ENCODE measurements around the gene GRIK1. TPM values are rescaled to one million over a fixed set of nuclear protein-coding genes. Genes with fewer than 3 reads are reported as not detected.

The GRIK1 gene
- total and polyA plus RNA-seq, 2 donors (not counting 1 experiment from before 2014, with no cell fraction given), result not detected

- Mint-ChIP-seq H3K4me3 (no peak overlapping the region), H3K27ac (no peak overlapping the region), H3K4me1 (peaks cover 4% of the 10 kb centered on the region), H3K9me3 (ENCODE audit: insufficient read depth) (no peaks in the 10 kb centered on the region), H3K27me3 (no peaks in the 10 kb centered on the region)
- intact Hi-C loops (cut with micrococcal nuclease), result no loop called here
- H3K27ac ChIP-seq (ENCODE audit: low read length in 2 of 2), result no peak overlapping the region
- H3K4me3 ChIP-seq (ENCODE audit: control extremely low read depth in 1 of 5, extremely low read depth in 1 of 5, insufficient read depth in 1 of 5, low read depth in 2 of 5, low read length in 4 of 5), result no peak overlapping the region
- H3K27me3 ChIP-seq (replicated peaks in 1 of 4; ENCODE audit: control extremely low read depth in 1 of 4, control insufficient read depth in 3 of 4, insufficient read depth in 4 of 4, low read length in 3 of 4), result no peaks in the 10 kb centered on the region
- no peak overlapping the region for H3K4me2 ChIP-seq (replicated peaks; ENCODE audit: low read depth, low read length, poor library complexity, severe bottlenecking)
- H3K9me3 ChIP-seq (ENCODE audit: control extremely low read depth in 1 of 3, control insufficient read depth in 2 of 3, insufficient read depth in 1 of 3, low read length in 2 of 3), result no peaks in the 10 kb centered on the region
- TF ChIP-seq CTCF (IDR thresholded peaks at IDR 0.05) (no peak), EZH2 (IDR thresholded peaks at IDR 0.05; ENCODE audit: borderline replicate concordance, insufficient read depth, low read depth, low read length, poor library complexity, severe bottlenecking) (no peak)
- WGBS (ENCODE audit: insufficient coverage), result no CpG with 5 or more reads among the region's 1 CpG
- H2AFZ ChIP-seq (ENCODE audit: insufficient read depth, low read depth, low read length, poor library complexity, severe bottlenecking), result no peak overlapping the region
- H4K20me1 ChIP-seq (ENCODE audit: control insufficient read depth, insufficient read depth, low read length, poor library complexity, severe bottlenecking), result no peaks in the 10 kb centered on the region
- DNase-seq (no peak), ATAC-seq (ENCODE audit: low read depth) (no peak)
- no peaks in the 10 kb centered on the region for H3K79me2 ChIP-seq (ENCODE audit: control insufficient read depth, insufficient read depth, low read length)
- no peak overlapping the region for H3K9ac ChIP-seq (ENCODE audit: low read length)
- no peaks in the 10 kb centered on the region for H3K36me3 ChIP-seq (replicated peaks in 1 of 2; ENCODE audit: control extremely low read depth in 1 of 2, control insufficient read depth in 1 of 2, extremely low read depth in 1 of 2, insufficient read depth in 2 of 2, low read length in 1 of 2)
- POLR2A ChIA-PET, result no interaction called here
- no peaks in the 10 kb centered on the region for H3K4me1 ChIP-seq (ENCODE audit: control insufficient read depth in 2 of 2, insufficient read depth in 2 of 2, low read length in 2 of 2)
- CTCF ChIA-PET, result no interaction called here
Observed at GRCh38 chr21:29658934-29659203, 280.9 kb downstream of the GRIK1 start.

GRCh38 chr21:29658177-29658933, 281.4 kb downstream of the GRIK1 start:
- 96% methylated on average over 5 of the region's 10 CpGs for WGBS (ENCODE audit: insufficient coverage)
- CTCF ChIA-PET, result no interaction called here
- no peaks in the 10 kb centered on the region for H3K79me2 ChIP-seq (ENCODE audit: control insufficient read depth, insufficient read depth, low read length)

More at GRCh38 chr21:29658177-29658933, 281.4 kb downstream of the GRIK1 start:
- H3K9me3 Mint-ChIP-seq (ENCODE audit: insufficient read depth), result no peaks in the 10 kb centered on the region
- Histone ChIP-seq H3K4me2 (replicated peaks; ENCODE audit: low read depth, low read length, poor library complexity, severe bottlenecking) (no peak overlapping the region), H3K9ac (ENCODE audit: low read length) (no peak overlapping the region), H3K27ac (ENCODE audit: low read length in 2 of 2) (no peak overlapping the region), H3K9me3 (ENCODE audit: control extremely low read depth in 1 of 3, control insufficient read depth in 2 of 3, insufficient read depth in 1 of 3, low read length in 2 of 3) (no peaks in the 10 kb centered on the region), H3K4me1 (ENCODE audit: control insufficient read depth in 2 of 2, insufficient read depth in 2 of 2, low read length in 2 of 2) (no peaks in the 10 kb centered on the region), H2AFZ (ENCODE audit: insufficient read depth, low read depth, low read length, poor library complexity, severe bottlenecking) (no peak overlapping the region), H3K27me3 (replicated peaks in 1 of 4; ENCODE audit: control extremely low read depth in 1 of 4, control insufficient read depth in 3 of 4, insufficient read depth in 4 of 4, low read length in 3 of 4) (no peaks in the 10 kb centered on the region), H3K36me3 (replicated peaks in 1 of 2; ENCODE audit: control extremely low read depth in 1 of 2, control insufficient read depth in 1 of 2, extremely low read depth in 1 of 2, insufficient read depth in 2 of 2, low read length in 1 of 2) (no peaks in the 10 kb centered on the region), H4K20me1 (ENCODE audit: control insufficient read depth, insufficient read depth, low read length, poor library complexity, severe bottlenecking) (no peaks in the 10 kb centered on the region), H3K4me3 (ENCODE audit: control extremely low read depth in 1 of 5, extremely low read depth in 1 of 5, insufficient read depth in 1 of 5, low read depth in 2 of 5, low read length in 4 of 5) (no peak overlapping the region)
- intact Hi-C loops (cut with micrococcal nuclease), result no loop called here
- DNase-seq (no peak), ATAC-seq (ENCODE audit: low read depth) (no peak)
- no peaks in the 10 kb centered on the region for H3K27me3 Mint-ChIP-seq
- H3K27ac Mint-ChIP-seq, result no peak overlapping the region
- POLR2A ChIA-PET, result no interaction called here
- H3K4me1 Mint-ChIP-seq, result peaks cover 4% of the 10 kb centered on the region
- TF ChIP-seq CTCF (IDR thresholded peaks at IDR 0.05) (no peak), EZH2 (IDR thresholded peaks at IDR 0.05; ENCODE audit: borderline replicate concordance, insufficient read depth, low read depth, low read length, poor library complexity, severe bottlenecking) (no peak)
- H3K4me3 Mint-ChIP-seq, result no peak overlapping the region
